ENCODE results near the gene TCIRG1. TPM values are rescaled to one million over a fixed set of nuclear protein-coding genes. Genes with fewer than 3 reads are reported as not detected.

TCIRG1 gene
- polyA plus RNA-seq, 1 experiment, result 111 TPM

- TF ChIP-seq CTCF (IDR thresholded peaks at IDR 0.05; ENCODE audit: insufficient read depth, low read depth, low read length), result no peak
- POLR2A ChIA-PET, result no interaction called here
- CTCF ChIA-PET, result interaction anchor here (1.6 kb wide), 1 partner anchor 12 kb away, joined by 4 read pairs; no protein-coding TSS in a partner anchor
- peak overlapping the region; percentile 66 for H3K4me3 ChIP-seq (ENCODE audit: low read depth, low read length)
- H3K36me3 ChIP-seq (ENCODE audit: control insufficient read depth, insufficient read depth, low read length), result peaks cover 19% of the 10 kb centered on the region
- DNase-seq (ENCODE audit: low read depth), result no peak
- no peaks in the 10 kb centered on the region for H3K27me3 ChIP-seq (ENCODE audit: control insufficient read depth, insufficient read depth, low read length)
Observed at GRCh38 chr11:68039526-68040086, 781 bp downstream of the TCIRG1 start.

- Histone ChIP-seq H3K27me3 (ENCODE audit: control insufficient read depth, insufficient read depth, low read length) (no peaks in the 10 kb centered on the region), H3K36me3 (ENCODE audit: control insufficient read depth, insufficient read depth, low read length) (peaks cover 26% of the 10 kb centered on the region), H3K4me3 (ENCODE audit: low read depth, low read length) (peak overlapping the region; percentile 66)
- TF ChIP-seq CTCF (IDR thresholded peaks at IDR 0.05; ENCODE audit: insufficient read depth, low read depth, low read length), result no peak
- POLR2A ChIA-PET, result no interaction called here
- CTCF ChIA-PET, result interaction anchor here (1.2 to 3.0 kb wide), 3 partner anchors 11 to 79 kb away, joined by 3 to 13 read pairs (median 4); partner anchors contain the start of gene ALDH3B1
- DNase-seq (ENCODE audit: low read depth), result no peak
Observed at GRCh38 chr11:68040101-68040956, 1.5 kb downstream of the TCIRG1 start.

- CTCF ChIA-PET, result interaction anchor here (1.2 to 3.0 kb wide), 2 partner anchors 31 to 78 kb away, joined by 3 to 13 read pairs; partner anchors contain the start of gene ALDH3B1
- no peak for TF ChIP-seq CTCF (IDR thresholded peaks at IDR 0.05; ENCODE audit: insufficient read depth, low read depth, low read length)
Observed at GRCh38 chr11:68040957-68041591, 2.2 kb downstream of the TCIRG1 start.

GRCh38 chr11:68041617-68042218 is 2.9 kb downstream of the TCIRG1 start:
- DNase-seq (ENCODE audit: low read depth), result no peak
- Histone ChIP-seq H3K27me3 (ENCODE audit: control insufficient read depth, insufficient read depth, low read length) (no peaks in the 10 kb centered on the region), H3K4me3 (ENCODE audit: low read depth, low read length) (no peak overlapping the region), H3K36me3 (ENCODE audit: control insufficient read depth, insufficient read depth, low read length) (peaks cover 34% of the 10 kb centered on the region)
- TF ChIP-seq CTCF (IDR thresholded peaks at IDR 0.05; ENCODE audit: insufficient read depth, low read depth, low read length), result no peak
- CTCF ChIA-PET, result interaction anchor here (0.9 to 3.0 kb wide), 3 partner anchors 32 to 170 kb away, joined by 3 to 13 read pairs (median 3); partner anchors contain the start of gene ALDH3B1
- POLR2A ChIA-PET, result interaction anchor here (0.8 kb wide), 1 partner anchor 31 kb away, joined by 4 read pairs; no protein-coding TSS in a partner anchor

More at GRCh38 chr11:68040957-68041591, 2.2 kb downstream of the TCIRG1 start:
- no peak for DNase-seq (ENCODE audit: low read depth)
- Histone ChIP-seq H3K27me3 (ENCODE audit: control insufficient read depth, insufficient read depth, low read length) (no peaks in the 10 kb centered on the region), H3K4me3 (ENCODE audit: low read depth, low read length) (peak overlapping the region; percentile 66), H3K36me3 (ENCODE audit: control insufficient read depth, insufficient read depth, low read length) (peaks cover 31% of the 10 kb centered on the region)
- POLR2A ChIA-PET, result no interaction called here

Measured in BJ (cell line).